IMR-90 (cell line): ENCODE results near the gene KRTAP5-9.

ENCODE experiments used
- CEBPB ChIP-seq: IDR thresholded peaks from 2 replicates; pipeline ENCODE4 v1.6.1; 2012; ENCODE audit warnings: low read depth, low read length, improper control_type of control experiment
- CHD1 ChIP-seq: IDR thresholded peaks from 2 replicates; pipeline ENCODE4 v1.6.1; 2012; ENCODE audit warnings: low read depth, low read length, improper control_type of control experiment
- POLR2A ChIP-seq: IDR thresholded peaks from 2 replicates; pipeline ENCODE4 v1.6.1; 2012; ENCODE audit warnings: mild to moderate bottlenecking, low read depth, low read length
- RAD21 ChIP-seq: IDR thresholded peaks from 2 replicates; pipeline ENCODE4 v1.6.1; 2012; ENCODE audit warnings: low read length, improper control_type of control experiment
- RFX5 ChIP-seq: IDR thresholded peaks from 2 replicates; pipeline ENCODE4 v1.8.0; 2012; ENCODE audit warnings: low read depth, mild to moderate bottlenecking, low read length, moderate library complexity
- TF ChIP-seq, protein P1 (sequence below): conservative IDR thresholded peaks from 2 replicates; pipeline ENCODE4 v1.5.1; 2012; ENCODE audit warnings: mild to moderate bottlenecking, low read depth, low read length, improper control_type of control experiment

DNA sequence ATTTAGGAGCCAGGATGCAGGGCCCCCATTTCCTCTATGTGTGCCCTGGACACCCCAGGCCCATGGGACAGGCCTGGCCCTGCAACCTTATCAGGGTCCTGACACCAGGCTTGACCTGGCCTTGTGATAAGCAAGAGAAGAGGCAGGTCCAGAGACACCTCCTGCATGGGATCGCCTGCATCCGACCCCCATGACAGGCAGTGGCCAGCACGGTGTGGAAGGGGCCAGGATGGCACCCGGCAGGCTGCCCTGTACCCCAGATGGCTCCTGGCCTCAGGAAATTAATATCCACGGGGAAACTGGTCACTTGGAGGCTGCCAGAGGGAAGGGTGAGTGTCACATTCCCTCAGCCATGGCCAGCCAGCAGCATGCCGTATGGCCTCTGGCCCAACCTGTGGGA lies 6.8 kb downstream of the KRTAP5-9 start:
- TF ChIP-seq, protein P1, sequence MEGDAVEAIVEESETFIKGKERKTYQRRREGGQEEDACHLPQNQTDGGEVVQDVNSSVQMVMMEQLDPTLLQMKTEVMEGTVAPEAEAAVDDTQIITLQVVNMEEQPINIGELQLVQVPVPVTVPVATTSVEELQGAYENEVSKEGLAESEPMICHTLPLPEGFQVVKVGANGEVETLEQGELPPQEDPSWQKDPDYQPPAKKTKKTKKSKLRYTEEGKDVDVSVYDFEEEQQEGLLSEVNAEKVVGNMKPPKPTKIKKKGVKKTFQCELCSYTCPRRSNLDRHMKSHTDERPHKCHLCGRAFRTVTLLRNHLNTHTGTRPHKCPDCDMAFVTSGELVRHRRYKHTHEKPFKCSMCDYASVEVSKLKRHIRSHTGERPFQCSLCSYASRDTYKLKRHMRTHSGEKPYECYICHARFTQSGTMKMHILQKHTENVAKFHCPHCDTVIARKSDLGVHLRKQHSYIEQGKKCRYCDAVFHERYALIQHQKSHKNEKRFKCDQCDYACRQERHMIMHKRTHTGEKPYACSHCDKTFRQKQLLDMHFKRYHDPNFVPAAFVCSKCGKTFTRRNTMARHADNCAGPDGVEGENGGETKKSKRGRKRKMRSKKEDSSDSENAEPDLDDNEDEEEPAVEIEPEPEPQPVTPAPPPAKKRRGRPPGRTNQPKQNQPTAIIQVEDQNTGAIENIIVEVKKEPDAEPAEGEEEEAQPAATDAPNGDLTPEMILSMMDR, result no peak
- TF ChIP-seq CHD1, result no peak
- TF ChIP-seq RAD21, result no peak
- TF ChIP-seq POLR2A, result no peak
- TF ChIP-seq RFX5, result no peak
- TF ChIP-seq CEBPB, result no peak
